Natural killer cell treated with Interleukin-12 subunit alpha and Interleukin-12 subunit beta and Interleukin-15 and Interleukin-18, amount 100 ng/mL, for 72 hours (primary cell): Measurements from ENCODE around the gene AUNIP. TPM values are rescaled to one million over a fixed set of nuclear protein-coding genes. Genes with fewer than 3 reads are reported as not detected.

ENCODE experiments used
- ATAC-seq, 2 donors: fragments of 150-1000 bp; cut with Tn5 transposase in 1 of 2; sonication (Bioruptor Pico), chemical (Tn5 transposase) in 1 of 2; 2 replicates each; pipeline ENCODE4 v1.10.0; 2021
- DNase-seq: peaks from one replicate; pipeline ENCODE4 v3.0.0; 2022; ENCODE audit warnings: low spot score
- H3K27ac Mint-ChIP-seq, 2 donors: 1 replicate in 1 of 2; 2 replicates in 1 of 2; pipeline ENCODE4 v1.8.0; 2022; ENCODE audit warnings: mixed read lengths in 2 of 2, mild to moderate bottlenecking in 1 of 2, moderate library complexity in 1 of 2
- H3K27me3 Mint-ChIP-seq, 2 donors: 1 replicate in 1 of 2; 2 replicates in 1 of 2; pipeline ENCODE4 v1.8.0; 2022; ENCODE audit warnings: mixed read lengths in 2 of 2
- H3K36me3 Mint-ChIP-seq: one replicate; pipeline ENCODE4 v1.8.0; 2022; ENCODE audit warnings: mixed read lengths
- H3K4me1 Mint-ChIP-seq, 2 donors: 1 replicate in 1 of 2; 2 replicates in 1 of 2; pipeline ENCODE4 v1.8.0; 2022; ENCODE audit warnings: low read depth in 2 of 2, mixed read lengths in 2 of 2, mild to moderate bottlenecking in 1 of 2
- H3K4me3 Mint-ChIP-seq: one replicate; pipeline ENCODE4 v1.8.0; 2022; ENCODE audit warnings: mixed read lengths
- H3K9me3 Mint-ChIP-seq: 2 replicates; pipeline ENCODE4 v1.8.0; 2022; ENCODE audit warnings: mixed read lengths
- total RNA-seq, 2 donors: library from RNA; stranded (reverse); gene quantifications; one replicate each; pipeline ENCODE4 v1.2.3, GENCODE V29; 2022

AUNIP gene
- total RNA-seq, 2 donors from 2014 or later, result 4.2 to 15.1 TPM

DNA sequence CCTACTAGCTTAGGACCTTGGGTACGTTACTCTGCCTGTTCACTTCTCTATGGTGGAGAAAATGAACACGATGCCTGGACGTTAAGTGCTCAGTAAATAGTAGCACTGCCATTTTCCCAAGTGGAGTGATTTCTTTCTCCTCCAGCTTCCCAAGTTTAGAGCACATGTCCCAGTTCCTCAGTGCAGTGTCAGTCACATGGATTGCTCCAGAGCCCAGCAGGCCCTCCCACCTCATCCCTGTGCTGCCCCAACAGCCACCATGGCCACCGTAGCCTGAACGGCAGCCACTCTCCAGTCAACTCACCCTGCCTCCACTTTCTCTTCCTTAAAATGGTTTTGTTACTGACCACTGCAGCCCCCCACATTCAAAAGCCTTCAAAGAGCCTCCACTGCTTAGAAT is 38.5 kb upstream of the AUNIP start:
- peaks cover 8 to 11% of the 10 kb centered on the region in 2 donors for H3K4me1 Mint-ChIP-seq
- DNase-seq (no peak), ATAC-seq (no peak)
- no peak overlapping the region for H3K4me3 Mint-ChIP-seq
- no peak overlapping the region for H3K27ac Mint-ChIP-seq
- no peaks in the 10 kb centered on the region for H3K9me3 Mint-ChIP-seq
- no peaks in the 10 kb centered on the region for H3K27me3 Mint-ChIP-seq
- peaks cover 5% of the 10 kb centered on the region for H3K36me3 Mint-ChIP-seq

DNA sequence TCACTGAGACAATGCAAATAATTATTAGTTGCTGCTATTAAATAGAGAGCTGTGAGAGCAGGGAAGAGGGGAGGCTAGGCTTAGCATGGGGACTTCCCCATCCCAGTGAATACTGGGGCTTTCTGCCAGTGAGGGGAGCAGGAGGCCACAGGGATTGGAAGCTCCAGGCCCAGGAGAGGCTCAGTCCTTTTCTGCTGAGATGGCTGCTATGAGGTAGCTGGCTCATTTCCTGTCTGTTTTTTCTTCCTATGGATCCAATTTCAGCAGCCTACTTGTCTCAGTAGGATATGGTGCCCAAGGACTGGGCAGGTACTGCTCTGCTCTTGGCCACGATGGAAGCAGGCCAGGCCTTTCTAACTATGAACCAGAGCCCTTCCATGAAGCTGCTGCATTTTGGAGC is 37.0 kb upstream of the AUNIP start:
- DNase-seq, result no peak
- no peak for ATAC-seq
- no peak overlapping the region for H3K27ac Mint-ChIP-seq
- H3K9me3 Mint-ChIP-seq, result no peaks in the 10 kb centered on the region
- no peaks in the 10 kb centered on the region for H3K27me3 Mint-ChIP-seq
- H3K4me1 Mint-ChIP-seq, result peaks cover 8 to 11% of the 10 kb centered on the region in 2 donors
- H3K36me3 Mint-ChIP-seq, result peaks cover 3% of the 10 kb centered on the region
- H3K4me3 Mint-ChIP-seq, result no peak overlapping the region

DNA sequence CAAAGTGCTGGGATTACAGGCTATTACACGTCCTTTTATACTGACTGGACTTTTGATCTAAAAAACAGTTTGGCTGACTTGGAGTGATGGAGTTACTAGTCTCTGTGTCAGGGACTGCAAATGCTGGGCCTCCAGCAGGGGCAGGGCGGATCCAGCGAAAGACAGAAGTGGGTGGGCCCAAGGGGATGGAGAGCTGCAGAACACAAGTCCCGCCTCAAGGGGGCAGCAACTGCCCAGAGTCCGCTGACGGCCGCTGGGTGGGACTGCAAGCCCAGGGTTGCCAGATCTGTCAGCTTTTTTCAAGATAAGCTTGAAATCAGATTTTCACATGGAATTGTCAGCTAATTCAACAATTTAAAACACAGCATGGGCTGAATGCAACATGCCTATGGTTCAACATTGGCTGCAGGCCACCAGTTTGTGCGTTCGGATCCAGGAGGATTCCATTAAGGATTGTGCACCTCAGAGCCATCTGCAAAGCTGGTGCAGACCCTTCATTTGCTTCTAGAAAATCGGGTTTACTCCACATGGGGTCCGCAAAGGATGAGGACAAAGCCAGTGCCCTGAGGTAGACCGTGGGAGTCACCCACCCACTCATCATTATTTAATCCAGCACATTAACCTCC is 36.2 kb upstream of the AUNIP start:
- DNase-seq (peak; percentile 87), ATAC-seq (peak; percentile 98)
- Mint-ChIP-seq H3K4me1 (peaks cover 8 to 11% of the 10 kb centered on the region in 2 donors), H3K36me3 (no peaks in the 10 kb centered on the region), H3K27me3 (no peaks in the 10 kb centered on the region), H3K27ac (no peak overlapping the region), H3K4me3 (no peak overlapping the region), H3K9me3 (no peaks in the 10 kb centered on the region)

DNA sequence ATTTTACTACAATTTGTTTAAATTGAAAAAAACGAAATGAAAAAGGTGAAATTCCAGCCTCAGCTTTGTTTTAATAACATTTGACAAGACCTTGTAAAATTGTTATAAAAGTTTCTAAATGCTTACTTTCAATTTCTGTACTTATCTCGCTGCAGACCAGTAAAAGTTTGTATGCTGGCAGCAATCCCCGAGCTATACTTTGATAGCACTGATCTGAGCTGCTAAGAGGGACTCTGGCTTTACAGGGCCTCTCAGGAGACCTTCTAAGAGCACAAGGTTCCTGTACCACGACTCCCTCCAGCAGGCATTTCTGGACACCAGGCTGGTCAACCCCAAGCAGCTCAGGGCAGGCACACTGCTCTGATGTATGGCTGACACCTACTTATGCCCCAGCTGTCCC is 33.9 kb upstream of the AUNIP start:
- no peak for DNase-seq
- Mint-ChIP-seq H3K27ac (no peak overlapping the region), H3K4me1 (peaks cover 8 to 11% of the 10 kb centered on the region in 2 donors), H3K9me3 (no peaks in the 10 kb centered on the region), H3K36me3 (no peaks in the 10 kb centered on the region), H3K27me3 (no peaks in the 10 kb centered on the region), H3K4me3 (no peak overlapping the region)
- ATAC-seq, result no peak

DNA sequence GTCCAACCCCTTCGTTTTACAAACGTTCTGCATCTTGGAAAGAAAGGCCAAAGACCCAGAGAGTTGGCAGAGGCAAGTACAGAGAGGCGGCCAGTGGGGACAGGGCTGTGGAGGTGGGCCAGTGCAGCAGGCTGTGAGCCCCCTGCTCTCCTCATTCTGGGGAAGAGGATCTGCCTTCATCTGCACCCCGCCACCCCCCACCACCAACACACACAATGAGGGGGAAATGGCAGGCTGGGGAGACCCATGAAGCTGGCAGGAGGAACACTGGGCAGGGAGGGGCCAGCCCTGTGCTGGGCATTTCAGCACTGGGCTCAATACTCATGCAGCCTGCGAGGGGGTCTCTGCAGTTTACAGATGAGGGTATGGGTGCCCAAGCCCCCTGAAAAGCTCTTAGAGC is 32.3 kb upstream of the AUNIP start:
- DNase-seq (no peak), ATAC-seq (no peak)
- Mint-ChIP-seq H3K27me3 (no peaks in the 10 kb centered on the region), H3K36me3 (no peaks in the 10 kb centered on the region), H3K4me3 (no peak overlapping the region), H3K4me1 (peaks cover 8 to 11% of the 10 kb centered on the region in 2 donors), H3K27ac (no peak overlapping the region), H3K9me3 (no peaks in the 10 kb centered on the region)

DNA sequence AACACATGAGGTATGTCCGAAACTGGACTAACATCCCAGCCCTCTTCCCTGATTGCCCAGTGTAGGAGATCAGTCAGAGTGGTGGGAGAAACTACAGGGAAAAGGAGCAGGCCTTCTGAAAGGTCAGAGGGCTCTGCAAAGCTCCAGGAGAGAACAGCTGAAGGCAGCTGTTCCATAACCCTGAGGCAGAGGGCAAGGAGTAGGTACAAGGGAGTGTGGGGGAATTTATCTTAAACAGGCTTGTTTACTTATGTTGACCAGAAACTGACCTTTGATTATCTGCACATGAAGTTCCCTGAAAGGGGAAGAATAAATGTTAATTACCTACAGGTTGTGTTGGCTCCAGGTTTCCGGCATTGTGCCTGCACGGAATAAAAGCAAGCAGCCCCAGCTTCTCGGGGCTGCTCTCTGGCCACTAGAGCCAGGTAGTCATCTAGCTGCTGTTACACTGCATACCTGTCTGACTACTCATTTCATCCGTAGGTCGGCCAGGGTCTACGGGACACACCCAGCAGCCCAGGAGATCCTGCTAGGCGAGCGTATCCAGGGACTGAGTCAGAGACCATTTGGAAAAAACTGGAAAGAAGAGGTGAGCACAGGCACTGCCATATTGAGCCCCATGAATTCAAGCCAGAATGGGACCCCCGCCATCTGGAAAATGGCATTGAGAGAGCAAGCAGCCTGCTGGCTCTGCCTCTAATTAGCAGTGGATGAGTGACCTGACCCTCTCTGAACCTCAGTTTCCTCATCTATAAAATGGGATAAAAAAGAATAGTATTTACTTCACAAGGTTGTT is 31.2 kb upstream of the AUNIP start:
- Mint-ChIP-seq H3K9me3 (no peaks in the 10 kb centered on the region), H3K36me3 (no peaks in the 10 kb centered on the region), H3K27me3 (no peaks in the 10 kb centered on the region), H3K4me1 (peaks cover 4% of the 10 kb centered on the region in 2 donors), H3K4me3 (no peak overlapping the region), H3K27ac (no peak overlapping the region)
- no peak for DNase-seq
- ATAC-seq, result no peak

DNA sequence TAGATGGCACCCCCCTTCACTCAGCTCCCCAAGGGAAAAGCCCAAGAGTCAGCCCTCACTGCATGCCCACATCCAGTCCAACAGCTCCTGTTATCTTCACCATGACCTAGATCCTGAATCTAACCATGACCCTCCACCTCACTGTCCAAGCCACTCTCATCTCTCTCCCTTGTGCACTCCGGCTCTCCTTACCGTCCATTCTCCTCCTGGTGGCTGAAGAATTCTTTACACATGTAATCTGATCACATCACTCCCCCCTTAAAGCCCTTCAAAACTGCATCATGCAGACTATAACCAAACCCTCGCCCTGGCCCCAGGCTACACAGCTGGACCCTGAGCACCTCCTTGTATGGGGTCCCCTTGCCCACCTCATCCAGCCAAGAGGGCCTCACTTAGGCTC is 30.2 kb upstream of the AUNIP start:
- DNase-seq, result no peak
- H3K9me3 Mint-ChIP-seq, result no peaks in the 10 kb centered on the region
- no peak overlapping the region for H3K4me3 Mint-ChIP-seq
- H3K4me1 Mint-ChIP-seq, result no peaks in the 10 kb centered on the region
- peak in 1 of 2 donors; percentile 29 for ATAC-seq
- no peaks in the 10 kb centered on the region for H3K36me3 Mint-ChIP-seq
- no peaks in the 10 kb centered on the region for H3K27me3 Mint-ChIP-seq
- no peak overlapping the region for H3K27ac Mint-ChIP-seq

DNA sequence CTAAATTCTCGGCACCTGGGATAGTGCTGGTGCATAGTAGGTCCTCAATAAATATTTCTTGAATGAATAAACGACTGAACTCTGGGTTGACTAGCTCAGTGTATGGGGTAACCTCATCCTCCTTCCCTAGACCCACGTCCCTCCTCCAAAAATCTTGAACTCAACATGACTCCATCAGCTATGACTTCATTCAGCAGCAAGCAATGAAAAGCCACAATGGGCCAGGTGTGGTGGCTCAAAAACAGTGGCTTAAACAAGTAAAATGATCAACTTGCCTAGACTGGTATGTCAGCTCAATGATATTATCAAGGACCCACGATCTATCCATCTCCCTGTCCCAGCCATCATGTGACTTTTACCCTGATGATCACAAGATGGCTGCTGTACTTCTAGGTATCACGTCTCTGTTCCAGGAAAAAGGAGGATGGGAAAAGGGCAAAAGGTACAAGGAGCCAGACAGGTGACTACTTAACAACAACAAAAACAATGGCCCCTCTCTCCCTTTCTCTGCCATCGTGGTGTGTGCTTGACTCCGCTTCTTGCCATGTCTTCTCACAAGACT is 29.2 kb upstream of the AUNIP start:
- Mint-ChIP-seq H3K27me3 (no peaks in the 10 kb centered on the region), H3K36me3 (no peaks in the 10 kb centered on the region), H3K9me3 (no peaks in the 10 kb centered on the region), H3K27ac (no peak overlapping the region), H3K4me3 (no peak overlapping the region), H3K4me1 (no peaks in the 10 kb centered on the region)
- DNase-seq (no peak), ATAC-seq (no peak)

DNA sequence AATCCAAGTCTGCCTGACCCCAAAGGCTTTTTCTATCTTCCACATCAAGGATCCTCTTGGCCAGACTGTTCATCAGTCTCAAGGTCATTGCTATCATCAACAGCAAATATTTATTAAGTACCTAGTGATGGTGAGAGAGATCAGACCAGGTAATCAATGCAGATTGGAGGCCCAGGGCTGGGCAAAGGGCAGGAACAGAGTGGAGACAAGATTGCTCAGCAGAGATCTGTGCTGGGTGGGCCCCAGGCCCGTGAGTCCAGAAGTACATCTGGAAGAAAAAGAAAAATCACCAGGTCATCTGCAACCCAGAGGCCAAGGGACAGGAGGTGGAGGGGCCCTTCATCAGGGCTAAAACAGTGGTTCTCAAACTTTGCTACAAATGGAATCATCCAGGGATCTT is 26.3 kb upstream of the AUNIP start:
- DNase-seq (no peak), ATAC-seq (no peak)
- Mint-ChIP-seq H3K27ac (no peak overlapping the region), H3K4me1 (no peaks in the 10 kb centered on the region), H3K9me3 (no peaks in the 10 kb centered on the region), H3K27me3 (no peaks in the 10 kb centered on the region), H3K4me3 (no peak overlapping the region), H3K36me3 (no peaks in the 10 kb centered on the region)

DNA sequence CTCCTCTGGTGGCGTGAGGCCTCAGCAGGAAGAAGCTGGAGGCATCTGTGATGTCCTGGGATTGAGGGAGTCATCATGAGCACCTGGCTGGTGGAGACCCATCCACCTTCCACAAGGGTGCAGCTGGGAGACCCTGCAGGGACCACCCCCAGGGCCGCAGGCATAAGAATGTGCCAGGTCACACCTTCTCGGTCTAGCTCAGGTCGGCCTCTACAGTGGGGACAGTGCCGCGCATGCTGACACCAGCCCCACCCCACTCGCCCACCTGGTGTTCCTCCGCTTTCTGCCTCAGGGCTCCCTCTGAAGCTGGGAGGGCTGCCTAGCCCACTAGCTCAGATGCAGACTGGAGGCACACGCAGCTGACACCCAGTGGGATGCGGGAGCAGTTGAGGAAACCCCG is 22.0 kb upstream of the AUNIP start:
- DNase-seq, result no peak
- no peaks in the 10 kb centered on the region for H3K27me3 Mint-ChIP-seq
- H3K4me3 Mint-ChIP-seq, result no peak overlapping the region
- H3K9me3 Mint-ChIP-seq, result no peaks in the 10 kb centered on the region
- ATAC-seq, result peak in 1 of 2 donors; percentile 47
- H3K27ac Mint-ChIP-seq, result no peak overlapping the region
- H3K36me3 Mint-ChIP-seq, result no peaks in the 10 kb centered on the region
- peaks cover 0 to 3% of the 10 kb centered on the region in 2 donors for H3K4me1 Mint-ChIP-seq

DNA sequence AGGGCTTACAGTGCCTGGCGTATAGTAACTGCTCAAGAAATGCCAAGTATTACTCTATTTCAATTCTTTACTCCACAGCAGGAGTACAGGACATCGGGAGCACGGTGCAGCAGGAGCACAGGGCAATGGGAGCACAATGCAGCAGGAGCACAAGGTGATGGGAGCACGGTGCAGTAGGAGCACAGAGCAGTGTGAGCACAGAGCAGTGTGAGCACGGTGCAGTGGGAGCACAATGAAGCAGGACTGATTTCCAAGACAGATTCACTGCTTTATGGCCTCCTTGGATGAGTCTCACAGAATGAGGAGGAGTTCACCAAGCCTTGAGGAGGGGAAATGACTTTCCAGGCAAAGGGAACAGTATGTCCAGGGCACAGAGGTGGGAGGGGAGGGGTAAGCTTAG is 21.3 kb upstream of the AUNIP start:
- Mint-ChIP-seq H3K27ac (no peak overlapping the region), H3K4me1 (peaks cover 0 to 3% of the 10 kb centered on the region in 2 donors), H3K27me3 (no peaks in the 10 kb centered on the region), H3K4me3 (no peak overlapping the region), H3K36me3 (no peaks in the 10 kb centered on the region), H3K9me3 (no peaks in the 10 kb centered on the region)
- no peak for DNase-seq
- no peak for ATAC-seq

DNA sequence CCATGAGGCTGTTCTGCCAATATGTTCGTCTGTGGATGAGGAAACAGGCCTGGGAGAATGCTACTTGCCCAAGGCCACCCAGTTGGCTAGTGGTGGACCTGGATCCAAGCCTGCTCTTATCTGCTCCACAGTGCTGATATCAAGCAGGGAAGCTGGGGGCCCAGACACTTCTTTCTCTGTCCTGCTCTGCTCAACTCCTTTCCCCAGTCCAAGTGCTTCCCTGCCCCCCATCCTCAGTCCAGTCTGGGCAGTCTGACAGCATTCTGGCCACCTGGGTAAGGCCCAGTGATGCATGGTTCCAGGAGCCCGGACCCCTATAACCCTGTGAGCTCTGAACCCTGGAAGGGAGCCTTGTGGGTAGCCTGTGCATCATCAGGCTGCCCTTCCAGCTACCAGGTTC is 20.4 kb upstream of the AUNIP start:
- H3K4me1 Mint-ChIP-seq, result peaks cover 4 to 7% of the 10 kb centered on the region in 2 donors
- no peaks in the 10 kb centered on the region for H3K27me3 Mint-ChIP-seq
- DNase-seq, result no peak
- no peak overlapping the region for H3K27ac Mint-ChIP-seq
- no peaks in the 10 kb centered on the region for H3K36me3 Mint-ChIP-seq
- no peak for ATAC-seq
- no peaks in the 10 kb centered on the region for H3K9me3 Mint-ChIP-seq
- no peak overlapping the region for H3K4me3 Mint-ChIP-seq

DNA sequence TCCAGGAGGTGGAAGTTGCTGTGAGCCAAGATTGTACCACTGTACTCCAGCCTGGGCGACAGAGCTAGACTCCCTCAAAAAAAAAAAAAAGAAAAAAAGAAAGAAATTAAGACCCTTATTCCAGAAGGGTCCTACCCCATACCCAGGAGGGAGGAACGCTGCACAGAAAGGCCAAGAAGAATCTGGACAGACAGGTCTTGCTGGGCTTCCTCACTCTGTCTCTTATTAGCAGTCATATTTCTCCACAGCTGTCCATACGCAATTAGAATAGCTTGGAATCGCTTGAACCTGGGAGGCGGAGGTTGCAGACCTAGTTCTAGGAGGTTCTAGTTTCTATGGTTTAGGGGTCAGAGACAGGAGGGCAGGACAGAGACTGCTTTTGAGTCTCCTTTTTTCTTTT is 19.4 kb upstream of the AUNIP start:
- no peak overlapping the region for H3K27ac Mint-ChIP-seq
- peaks cover 4 to 7% of the 10 kb centered on the region in 2 donors for H3K4me1 Mint-ChIP-seq
- H3K4me3 Mint-ChIP-seq, result no peak overlapping the region
- ATAC-seq (no peak), DNase-seq (no peak)
- H3K9me3 Mint-ChIP-seq, result no peaks in the 10 kb centered on the region
- H3K36me3 Mint-ChIP-seq, result no peaks in the 10 kb centered on the region
- H3K27me3 Mint-ChIP-seq, result no peaks in the 10 kb centered on the region

DNA sequence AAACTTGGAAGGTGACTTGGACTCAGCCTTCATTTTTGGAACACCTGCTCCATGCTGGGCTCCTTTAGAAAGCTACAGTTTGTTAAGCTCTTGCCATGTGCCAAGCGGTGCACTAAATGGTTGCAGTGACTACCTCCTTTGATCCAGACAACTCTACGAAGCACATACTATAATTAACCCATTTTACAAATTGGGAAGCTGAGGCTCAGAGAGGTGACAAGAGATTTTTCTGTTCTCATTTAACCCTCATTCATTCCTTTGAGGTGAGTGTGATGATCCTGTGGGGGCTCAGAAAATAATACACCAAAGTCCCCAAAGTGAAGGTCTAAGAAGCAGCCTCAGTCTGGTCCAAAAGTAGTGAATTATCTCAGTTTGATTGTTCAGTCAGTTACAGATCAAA is 17.9 kb upstream of the AUNIP start:
- no peak for ATAC-seq
- H3K36me3 Mint-ChIP-seq, result no peaks in the 10 kb centered on the region
- no peak overlapping the region for H3K4me3 Mint-ChIP-seq
- H3K27me3 Mint-ChIP-seq, result no peaks in the 10 kb centered on the region
- H3K4me1 Mint-ChIP-seq, result peaks cover 4 to 7% of the 10 kb centered on the region in 2 donors
- H3K27ac Mint-ChIP-seq, result no peak overlapping the region
- H3K9me3 Mint-ChIP-seq, result no peaks in the 10 kb centered on the region
- no peak for DNase-seq
